HepG2 (cell line): ENCODE data around the gene MYCBPAP. TPM values are rescaled to one million over a fixed set of nuclear protein-coding genes. Genes with fewer than 3 reads are reported as not detected.

Experiments used
- ATAC-seq: fragments of 200-7000 bp; cut with Tn5 transposase; 3 replicates; pipeline ENCODE4 v1.9.1; 2020; ENCODE audit warnings: mild to moderate bottlenecking, moderate library complexity
- BruUV-seq: library from RNA; stranded (reverse); fragments of 400-500 nt; replicated peaks from 2 replicates; lab custom pipeline; 2021; lab: Mats Ljungman, UMichigan
- CTCF ChIA-PET: fragments of 300-600 bp; formaldehyde crosslinking; extraction: SDS; loops from one replicate; lab custom pipeline; 2021; ENCODE audit warnings: low total read pairs, inconsistent platforms, low intra/inter-chr PET ratio; lab: Yijun Ruan, JAX
- POLR2A ChIA-PET: fragments of 350-600 bp; sonication (Branson Sonifier 250); formaldehyde crosslinking; loops from one replicate; lab custom pipeline; 2020; ENCODE audit warnings: antibody characterized with exemption, inconsistent platforms; lab: Yijun Ruan, JAX
- DNase-seq: peaks from one replicate; pipeline ENCODE4 v3.0.0-alpha.2; 2015; ENCODE audit warnings: low spot score
- FAIRE-seq: peaks from 3 replicates; lab custom pipeline; 2011; peaks lifted over from hg19 to GRCh38; lab: Jason Lieb, UNC
- H2AFZ ChIP-seq: one replicate; pipeline ENCODE4 v1.6.1; 2011; ENCODE audit warnings: low read length, inconsistent platforms
- H3K27ac ChIP-seq: fragments of 300-600 bp; 3 replicates; pipeline ENCODE4 v1.8.0; 2011; ENCODE audit warnings: mixed run types, mild to moderate bottlenecking, mixed read lengths, low read length, inconsistent platforms; ENCODE audit not compliant: insufficient read depth; ENCODE audit errors: extremely low read length
- H3K27me3 ChIP-seq, 2 experiments: fragments of 200-600 bp in 1 of 2; 2 replicates in 1 of 2; 3 replicates in 1 of 2; pipeline versions ENCODE4 v1.6.0 to v1.8.0; 2011; ENCODE audit warnings: low read length in 2 of 2, mild to moderate bottlenecking in 2 of 2, moderate library complexity in 2 of 2, inconsistent platforms in 1 of 2; ENCODE audit not compliant: insufficient read depth in 2 of 2, control insufficient read depth in 1 of 2
- H3K36me3 ChIP-seq, 2 experiments: fragments of 200-600 bp in 1 of 2; replicated peaks in 1 of 2; 2 replicates in 1 of 2; 3 replicates in 1 of 2; pipeline versions ENCODE4 v1.5.1 to v1.8.0; 2011; ENCODE audit warnings: low read length in 2 of 2, inconsistent platforms in 1 of 2; ENCODE audit not compliant: insufficient read depth in 2 of 2, control insufficient read depth in 1 of 2
- H3K4me1 ChIP-seq: 2 replicates; pipeline ENCODE4 v1.5.1; 2012; ENCODE audit warnings: low read length, inconsistent platforms; ENCODE audit not compliant: insufficient read depth
- H3K4me2 ChIP-seq: 2 replicates; pipeline ENCODE4 v1.6.0; 2011; ENCODE audit warnings: low read depth, low read length, inconsistent platforms
- H3K4me3 ChIP-seq, 3 experiments: fragments of 200-600 bp in 1 of 3; sonication (generic), shearing (Covaris generic) in 1 of 3; replicated peaks in 1 of 3; 2 replicates each; pipeline ENCODE4 v1.5.1; 2011 to 2016; ENCODE audit warnings: low read length in 3 of 3, inconsistent platforms in 2 of 3, low read depth in 2 of 3, mild to moderate bottlenecking in 2 of 3, control low read depth in 1 of 3, mixed read lengths in 1 of 3; ENCODE audit not compliant: insufficient read depth in 1 of 3
- H3K79me2 ChIP-seq: one replicate; pipeline ENCODE4 v1.6.1; 2011; ENCODE audit warnings: low read length, inconsistent platforms; ENCODE audit not compliant: insufficient read depth
- H3K9ac ChIP-seq: 2 replicates; pipeline ENCODE4 v1.6.0; 2011; ENCODE audit warnings: mild to moderate bottlenecking, low read depth, low read length, inconsistent platforms; ENCODE audit not compliant: insufficient read depth
- H3K9me3 ChIP-seq: 2 replicates; pipeline ENCODE4 v1.5.1; 2012; ENCODE audit warnings: mild to moderate bottlenecking, low read length
- H4K20me1 ChIP-seq: 2 replicates; pipeline ENCODE4 v1.6.0; 2011; ENCODE audit warnings: inconsistent platforms, mild to moderate bottlenecking, low read length, moderate library complexity; ENCODE audit not compliant: insufficient read depth
- KDM4B ChIP-seq: sonication (generic); formaldehyde crosslinking; IDR thresholded peaks from 2 replicates; pipeline ENCODE4 v1.4.0; 2020; ENCODE audit warnings: missing genetic modification reagents
- ZNF260 ChIP-seq: sonication (generic); formaldehyde crosslinking; IDR thresholded peaks from 2 replicates; pipeline ENCODE4 v1.4.0; 2020; ENCODE audit warnings: missing genetic modification reagents, low read depth, mild to moderate bottlenecking, borderline replicate concordance
- WGBS: methylation state at CpG from one replicate; pipeline ENCODE4 v1.1.6; 2017; ENCODE audit warnings: low lambda C conversion rate; 5-methylcytosine and 5-hydroxymethylcytosine counted together
- in situ Hi-C: cut with HindIII; loops from 2 replicates; pipeline ENCODE4 v1.10.0; 2017; ENCODE audit warnings: low pct_unique_long_range_greater_than_20kb; ENCODE audit not compliant: extremely low pct_ligation_motif_present
- intact Hi-C: fragments of 100-400 bp; cut with micrococcal nuclease; formaldehyde crosslinking; loops from one replicate; pipeline ENCODE4 v1.10.0; 2022; ENCODE audit not compliant: unreplicated experiment
- polyA plus RNA-seq, 8 experiments: library from polyadenylated mRNA; depleted of rRNA in 3 of 8; stranded (reverse) in 7 of 8; unstranded in 1 of 8; fragments of >200 nt; fragmentation: Illumina TruSeq in 4 of 8; extraction: Trizol in 4 of 8; gene quantifications; 2 replicates each; pipeline versions ENCODE4 v1.2.1 to v1.2.3, GENCODE V29; 2011 to 2016; ENCODE audit warnings: low read depth in 4 of 8, missing spikeins in 1 of 8, mixed read lengths in 1 of 8; ENCODE audit not compliant: insufficient read depth in 1 of 8
- total RNA-seq, 5 experiments: library from RNA; depleted of rRNA; stranded (reverse); fragments of >200 nt; fragmentation: Illumina TruSeq; extraction: Trizol; gene quantifications; 2 replicates each; pipeline ENCODE4 v1.2.3, GENCODE V29; 2016; ENCODE audit warnings: low read depth in 1 of 5
- TF ChIP-seq, protein P1 (sequence below): sonication (generic); formaldehyde crosslinking; IDR thresholded peaks from 2 replicates; pipeline ENCODE4 v1.4.0; 2020; ENCODE audit warnings: missing genetic modification reagents
- TF ChIP-seq, protein P2 (sequence below): sonication (generic); formaldehyde crosslinking; IDR thresholded peaks from 2 replicates; pipeline ENCODE4 v1.4.0; 2020; ENCODE audit warnings: missing genetic modification reagents

The MYCBPAP gene
- total and polyA plus RNA-seq, 2 of the 13 experiments (the other 11 are each of a cell fraction or from before 2014, with no cell fraction given) = 0.22 to 0.24 TPM

DNA sequence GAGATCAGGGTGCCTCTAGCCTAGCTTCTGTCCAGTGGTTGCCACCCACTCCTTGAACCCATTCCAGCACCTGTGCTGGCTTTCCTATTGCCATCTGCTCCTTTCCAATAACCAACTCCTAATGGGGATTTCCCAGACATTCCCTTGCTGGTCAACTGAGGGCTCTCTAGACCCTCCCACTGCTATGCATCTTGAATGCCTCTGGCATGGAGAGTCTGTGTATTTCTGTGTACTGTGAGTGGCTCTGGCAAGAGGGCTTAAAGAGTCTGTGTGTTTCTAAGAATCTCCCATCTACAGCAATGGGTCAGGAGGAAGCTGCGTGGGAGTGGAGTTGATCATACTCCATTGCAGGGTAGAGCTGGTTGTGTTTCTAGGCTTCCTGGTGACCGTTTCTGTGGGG, 13.3 kb downstream of the MYCBPAP start:
- in situ Hi-C loops = no loop called here
- Histone ChIP-seq H3K27me3 (no peaks in the 10 kb centered on the region), H3K9ac (no peak overlapping the region), H2AFZ (no peak overlapping the region), H3K4me1 (peaks cover 40% of the 10 kb centered on the region), H3K9me3 (no peaks in the 10 kb centered on the region), H3K79me2 (no peaks in the 10 kb centered on the region), H3K4me2 (no peak overlapping the region), H3K27ac (no peak overlapping the region), H3K4me3 (no peak overlapping the region), H4K20me1 (no peaks in the 10 kb centered on the region), H3K36me3 (no peaks in the 10 kb centered on the region)
- ChIA-PET POLR2A (interaction anchor here (0.6 kb wide), 1 partner anchor 141 kb away, joined by 3 read pairs; no protein-coding TSS in a partner anchor), CTCF (no interaction called here)
- DNase-seq = no peak
- no peak for ATAC-seq
- intact Hi-C loops = no loop called here
- no peak for TF ChIP-seq KDM4B
- TF ChIP-seq, protein P1, sequence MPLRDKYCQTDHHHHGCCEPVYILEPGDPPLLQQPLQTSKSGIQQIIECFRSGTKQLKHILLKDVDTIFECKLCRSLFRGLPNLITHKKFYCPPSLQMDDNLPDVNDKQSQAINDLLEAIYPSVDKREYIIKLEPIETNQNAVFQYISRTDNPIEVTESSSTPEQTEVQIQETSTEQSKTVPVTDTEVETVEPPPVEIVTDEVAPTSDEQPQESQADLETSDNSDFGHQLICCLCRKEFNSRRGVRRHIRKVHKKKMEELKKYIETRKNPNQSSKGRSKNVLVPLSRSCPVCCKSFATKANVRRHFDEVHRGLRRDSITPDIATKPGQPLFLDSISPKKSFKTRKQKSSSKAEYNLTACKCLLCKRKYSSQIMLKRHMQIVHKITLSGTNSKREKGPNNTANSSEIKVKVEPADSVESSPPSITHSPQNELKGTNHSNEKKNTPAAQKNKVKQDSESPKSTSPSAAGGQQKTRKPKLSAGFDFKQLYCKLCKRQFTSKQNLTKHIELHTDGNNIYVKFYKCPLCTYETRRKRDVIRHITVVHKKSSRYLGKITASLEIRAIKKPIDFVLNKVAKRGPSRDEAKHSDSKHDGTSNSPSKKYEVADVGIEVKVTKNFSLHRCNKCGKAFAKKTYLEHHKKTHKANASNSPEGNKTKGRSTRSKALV (CRISPR knock-in tag) = no peak
- TF ChIP-seq, protein P2, sequence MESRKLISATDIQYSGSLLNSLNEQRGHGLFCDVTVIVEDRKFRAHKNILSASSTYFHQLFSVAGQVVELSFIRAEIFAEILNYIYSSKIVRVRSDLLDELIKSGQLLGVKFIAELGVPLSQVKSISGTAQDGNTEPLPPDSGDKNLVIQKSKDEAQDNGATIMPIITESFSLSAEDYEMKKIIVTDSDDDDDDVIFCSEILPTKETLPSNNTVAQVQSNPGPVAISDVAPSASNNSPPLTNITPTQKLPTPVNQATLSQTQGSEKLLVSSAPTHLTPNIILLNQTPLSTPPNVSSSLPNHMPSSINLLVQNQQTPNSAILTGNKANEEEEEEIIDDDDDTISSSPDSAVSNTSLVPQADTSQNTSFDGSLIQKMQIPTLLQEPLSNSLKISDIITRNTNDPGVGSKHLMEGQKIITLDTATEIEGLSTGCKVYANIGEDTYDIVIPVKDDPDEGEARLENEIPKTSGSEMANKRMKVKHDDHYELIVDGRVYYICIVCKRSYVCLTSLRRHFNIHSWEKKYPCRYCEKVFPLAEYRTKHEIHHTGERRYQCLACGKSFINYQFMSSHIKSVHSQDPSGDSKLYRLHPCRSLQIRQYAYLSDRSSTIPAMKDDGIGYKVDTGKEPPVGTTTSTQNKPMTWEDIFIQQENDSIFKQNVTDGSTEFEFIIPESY (CRISPR knock-in tag) = no peak
- TF ChIP-seq ZNF260 (CRISPR knock-in tag) = no peak
- no peak for FAIRE-seq
- BruUV-seq = no TSS peak
- 50% methylated on average over 2 of the region's 2 CpGs for WGBS
